ENCODE measurements around the gene SDK2.

The SDK2 gene

DNA sequence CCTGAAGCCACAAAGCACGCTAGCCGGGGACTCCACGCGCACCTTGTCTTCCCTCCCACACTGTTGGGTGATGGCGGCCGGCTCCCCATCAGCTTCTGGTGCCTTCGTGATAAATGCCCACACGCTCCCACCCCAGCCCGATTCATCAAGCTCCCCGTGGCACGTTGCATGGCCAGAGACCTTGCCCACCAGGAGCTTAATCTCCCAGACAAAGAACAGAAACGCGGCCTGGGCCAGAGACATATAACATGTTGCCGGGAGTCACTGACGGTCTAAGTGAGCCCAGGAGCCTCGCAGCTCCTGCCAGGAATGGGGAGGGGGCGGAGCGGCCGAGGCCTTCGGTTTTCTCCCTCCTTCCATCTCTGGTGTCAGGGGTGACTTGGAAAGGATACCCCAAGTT, 93.1 kb downstream of the SDK2 start:
- DNase-seq = no peak

DNA sequence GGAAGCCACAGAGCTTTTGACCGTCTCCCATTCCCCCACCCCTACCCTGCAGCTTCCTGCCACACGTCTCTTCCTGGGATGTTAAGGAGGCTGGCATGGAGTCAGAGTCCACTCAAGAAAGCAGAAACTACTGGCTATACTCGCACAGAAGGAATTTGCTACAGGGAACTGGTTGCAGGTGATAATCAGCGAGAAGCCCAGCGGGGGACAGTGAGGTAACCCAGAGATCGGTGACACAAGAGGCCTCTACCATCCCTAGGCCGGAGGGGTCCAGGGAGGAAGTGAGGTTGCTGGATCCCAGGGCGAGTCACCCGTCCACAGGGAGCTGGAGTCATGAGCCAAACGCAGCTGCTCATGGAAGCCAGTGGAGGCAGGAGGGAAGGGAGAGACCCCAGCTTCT, 93.7 kb downstream of the SDK2 start:
- no peak for DNase-seq

DNA sequence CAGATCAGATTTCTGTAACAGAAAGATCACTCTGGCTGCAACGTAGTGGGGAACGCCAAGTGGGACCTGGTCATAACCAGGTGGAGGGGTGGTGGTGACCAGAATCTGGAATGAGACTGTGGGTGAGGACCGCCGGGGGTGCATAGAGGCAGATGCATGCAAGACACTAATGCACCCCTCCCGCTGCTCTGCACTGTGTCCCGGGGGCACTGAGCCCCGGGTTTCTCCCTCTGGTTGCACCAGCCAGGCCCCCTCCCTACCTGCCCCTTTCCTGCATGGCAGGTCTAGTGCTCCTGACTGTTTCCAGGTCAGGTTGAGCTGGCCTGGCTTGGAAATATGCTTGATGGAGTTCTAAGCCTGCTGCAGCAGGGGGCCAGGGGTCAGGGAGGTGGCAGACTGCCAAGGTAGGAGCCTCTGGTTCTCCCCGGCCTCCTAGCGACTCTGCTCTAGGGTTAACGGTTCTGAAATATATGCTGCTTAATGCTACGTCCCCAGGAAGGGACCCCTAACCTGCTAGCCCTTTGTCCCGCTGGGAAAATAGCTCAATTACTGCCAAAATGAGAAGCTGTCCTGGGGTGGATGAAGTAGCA, 94.3 kb downstream of the SDK2 start:
- no peak for DNase-seq

DNA sequence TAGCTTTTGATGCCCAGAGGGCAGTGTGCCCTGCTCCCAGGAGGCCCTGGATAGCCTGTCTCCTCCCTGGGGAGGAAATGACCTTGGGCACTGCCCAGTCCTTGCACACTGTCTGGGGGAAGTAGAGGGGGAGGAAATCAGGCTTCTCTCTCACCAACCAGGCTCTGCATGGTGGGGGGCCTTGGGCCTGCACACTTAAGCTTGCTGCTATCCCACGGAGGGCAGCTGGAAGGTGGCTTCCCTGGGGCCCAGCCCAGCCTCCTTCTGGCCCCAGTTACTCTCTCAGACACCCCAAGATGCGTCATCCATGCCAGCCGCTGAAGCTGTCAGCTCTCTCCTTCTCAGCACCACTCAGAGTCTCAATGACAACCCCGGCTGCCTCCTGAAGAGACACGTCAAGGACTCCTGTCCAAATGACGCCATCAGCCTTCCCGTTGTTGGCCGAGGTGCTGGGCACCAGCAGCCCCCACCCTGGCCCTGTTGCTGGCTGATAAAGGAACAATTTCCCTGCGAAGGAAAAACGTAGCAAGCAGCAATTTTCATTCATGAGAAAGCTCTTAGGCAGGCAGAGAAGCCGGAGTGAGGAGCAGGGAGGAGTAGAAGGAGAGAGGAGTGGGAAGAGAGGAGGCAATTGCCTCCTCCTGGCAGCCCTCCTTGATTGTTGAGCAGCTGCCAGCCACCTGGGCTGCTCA, 95.5 kb downstream of the SDK2 start:
- no peak for DNase-seq

DNA sequence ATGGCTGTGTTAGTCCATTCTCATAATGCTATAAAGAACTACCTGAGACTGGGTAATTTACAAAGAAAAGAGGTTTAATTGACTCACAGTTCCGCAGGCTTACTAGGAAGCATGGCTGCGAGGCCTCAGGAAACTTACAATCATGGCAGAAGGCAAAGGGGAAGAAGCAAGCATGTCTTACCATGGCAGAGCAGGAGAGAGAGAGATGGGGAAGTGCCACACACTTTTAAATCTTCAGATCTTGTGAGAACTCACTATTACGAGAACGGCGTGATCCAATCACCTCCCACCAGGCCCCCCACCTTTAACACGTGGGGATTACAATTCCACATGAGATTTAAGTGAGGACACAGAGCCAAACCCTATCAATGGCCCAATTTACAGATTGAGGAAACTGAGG, 96.5 kb downstream of the SDK2 start:
- no peak for DNase-seq

DNA sequence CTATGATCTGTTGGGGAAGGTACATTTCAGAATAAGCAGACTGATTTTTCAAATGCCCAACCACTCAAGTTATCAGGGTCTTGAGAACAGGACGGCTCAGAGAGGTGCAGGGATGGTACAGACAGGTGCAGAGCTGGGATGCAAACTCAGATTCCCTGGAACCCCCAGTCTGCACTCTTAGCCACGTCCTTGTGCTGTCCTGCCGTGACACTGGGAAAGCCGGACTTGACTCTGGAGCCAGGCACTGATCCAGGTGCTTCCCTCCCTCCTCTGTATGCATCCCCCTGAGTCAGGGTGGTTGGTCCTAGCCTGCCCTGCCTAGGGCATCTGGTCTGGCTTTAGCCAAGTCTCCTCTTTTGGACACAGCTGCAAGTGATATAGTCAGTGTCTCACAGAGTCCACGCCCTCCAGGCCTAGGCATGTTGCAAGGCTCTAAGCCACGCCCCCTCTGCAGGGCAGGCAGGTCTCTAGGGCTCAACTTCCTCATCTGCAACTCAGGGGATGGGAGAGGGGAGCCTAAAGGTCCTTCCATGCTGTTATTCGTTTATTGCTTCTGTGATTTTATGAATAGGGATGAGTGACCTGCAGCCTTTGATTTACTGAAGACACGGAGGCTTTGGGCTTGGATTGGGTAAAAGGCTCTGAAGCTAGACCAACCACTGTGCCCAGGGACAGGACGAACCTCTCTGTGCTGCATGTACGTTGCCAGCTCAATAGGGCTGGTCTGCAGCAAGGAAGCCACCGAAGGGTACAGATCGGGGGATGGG, 97.3 kb downstream of the SDK2 start:
- peak in 1 of 5 experiments; percentile 71 for DNase-seq

DNA sequence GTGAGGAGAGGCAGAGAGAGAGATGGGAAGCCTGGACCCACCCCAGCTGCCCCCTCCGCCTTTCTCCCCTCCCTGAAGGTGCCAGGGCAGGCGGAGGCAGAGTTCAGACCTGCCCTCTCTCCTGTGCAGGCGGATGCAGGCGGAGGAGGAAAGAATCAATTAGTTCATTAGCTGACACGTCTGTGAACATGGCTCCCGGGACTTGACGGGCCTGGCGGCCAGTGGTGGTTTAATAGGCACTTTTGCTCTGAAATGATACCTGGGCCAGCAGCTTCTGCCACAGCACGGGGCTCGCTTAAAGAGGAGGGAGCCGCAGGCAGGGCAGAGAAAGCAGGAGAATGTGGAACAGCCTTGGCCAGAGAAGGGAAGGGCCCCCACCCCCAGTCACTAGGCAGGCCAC, 98.1 kb downstream of the SDK2 start:
- no peak for DNase-seq

DNA sequence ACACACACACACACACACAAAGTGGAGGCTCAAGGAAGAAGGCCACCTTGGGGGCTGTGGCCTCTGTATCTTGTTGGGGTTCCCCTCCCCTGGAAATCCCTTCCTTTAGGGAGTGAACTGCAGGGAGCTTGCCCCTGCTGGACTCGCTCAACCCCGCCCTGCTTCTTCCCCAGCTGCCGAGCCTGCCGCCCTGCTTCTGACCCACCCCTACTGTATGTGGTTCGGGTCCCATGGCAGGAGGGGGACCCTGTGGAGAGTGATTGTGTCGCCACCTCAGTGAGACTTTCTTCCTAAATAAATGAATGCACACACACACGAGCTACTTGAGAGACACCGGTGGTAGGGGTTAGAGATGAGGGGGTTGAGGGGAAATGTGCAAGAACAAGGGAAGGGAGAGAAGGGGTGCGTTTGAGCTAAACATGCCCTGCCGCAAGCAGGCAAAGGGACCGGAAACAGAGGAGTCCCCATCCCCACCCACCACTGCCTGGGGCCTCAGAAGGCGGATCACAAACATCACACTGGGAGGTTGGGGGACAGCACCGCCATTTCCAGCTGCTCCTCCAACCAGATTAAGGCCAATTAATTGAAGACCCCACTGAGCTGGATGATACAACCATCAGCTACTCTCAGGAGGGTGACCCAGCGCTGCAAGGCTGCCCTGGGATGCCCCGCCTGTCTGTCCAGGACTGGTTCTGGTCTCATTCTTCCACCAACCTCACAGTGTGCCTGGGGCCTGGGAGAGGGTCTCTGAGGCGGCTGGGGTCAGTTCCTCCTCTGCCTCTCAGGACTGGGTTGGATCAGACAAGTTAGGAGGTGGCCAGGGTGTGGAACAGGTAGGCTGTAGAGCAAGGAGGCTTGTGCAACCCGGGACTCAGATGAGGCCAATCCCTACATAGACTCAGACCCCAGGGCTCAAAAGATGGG, 98.9 kb downstream of the SDK2 start:
- no peak for DNase-seq

DNA sequence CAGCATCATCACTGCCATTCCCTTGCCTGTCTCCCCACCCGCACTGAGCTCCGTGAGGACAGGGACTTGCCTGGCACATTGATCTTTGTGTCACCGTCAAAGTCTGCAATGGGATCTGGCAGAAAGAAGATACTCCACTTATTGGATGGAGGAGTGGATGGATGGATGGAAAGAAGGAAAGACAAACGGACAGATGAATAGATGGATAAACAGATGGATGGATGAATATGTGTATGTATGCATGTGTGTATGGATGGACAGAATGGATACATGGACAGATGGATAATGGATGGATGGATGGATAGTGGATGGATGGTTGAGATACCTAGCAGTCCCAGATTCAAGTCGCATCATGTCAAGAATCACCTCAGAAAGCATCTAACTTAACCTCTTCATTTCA, 99.9 kb downstream of the SDK2 start:
- no peak for DNase-seq

DNA sequence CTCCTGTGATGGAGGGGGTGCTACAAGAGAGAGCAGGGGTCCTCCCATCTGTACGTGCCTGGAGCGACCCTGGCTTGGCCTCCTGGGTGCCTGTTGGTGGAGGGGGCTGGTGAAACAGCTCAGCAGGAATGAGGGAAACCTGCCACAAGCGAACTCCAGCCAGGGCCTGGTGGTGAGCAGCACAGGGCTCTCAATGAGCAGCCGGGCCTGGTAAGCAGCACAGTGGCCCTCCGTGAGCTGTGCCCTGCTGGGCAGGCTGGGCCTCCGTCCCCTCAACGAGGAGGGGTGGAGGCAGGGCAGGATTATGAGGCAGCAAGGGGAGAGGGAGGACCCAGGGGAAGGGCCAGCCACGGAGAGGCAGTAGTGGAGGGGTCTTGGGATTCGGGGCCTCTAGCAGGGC, 101.9 kb downstream of the SDK2 start:
- no peak for DNase-seq

DNA sequence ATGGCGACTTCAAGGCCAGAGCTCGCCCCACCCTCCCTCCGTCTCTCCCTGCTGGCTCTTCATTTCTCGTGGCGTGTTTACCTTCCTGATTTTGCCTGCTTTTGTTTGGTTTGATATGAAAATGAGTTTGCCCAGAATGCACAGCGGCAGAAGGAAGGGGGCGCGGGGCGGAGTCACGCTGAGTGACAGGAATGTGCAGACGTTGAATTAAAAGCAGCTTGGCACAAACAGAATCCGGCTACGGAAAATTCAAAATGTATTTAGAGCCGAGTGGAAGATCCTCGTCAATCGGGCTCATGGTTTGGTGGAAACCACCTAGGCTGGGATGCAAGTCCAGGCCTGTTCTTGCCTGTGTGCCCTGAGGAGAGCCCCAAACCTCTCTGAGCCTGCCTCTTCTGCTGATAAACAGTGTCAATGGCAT, 102.7 kb downstream of the SDK2 start:
- no peak for DNase-seq

DNA sequence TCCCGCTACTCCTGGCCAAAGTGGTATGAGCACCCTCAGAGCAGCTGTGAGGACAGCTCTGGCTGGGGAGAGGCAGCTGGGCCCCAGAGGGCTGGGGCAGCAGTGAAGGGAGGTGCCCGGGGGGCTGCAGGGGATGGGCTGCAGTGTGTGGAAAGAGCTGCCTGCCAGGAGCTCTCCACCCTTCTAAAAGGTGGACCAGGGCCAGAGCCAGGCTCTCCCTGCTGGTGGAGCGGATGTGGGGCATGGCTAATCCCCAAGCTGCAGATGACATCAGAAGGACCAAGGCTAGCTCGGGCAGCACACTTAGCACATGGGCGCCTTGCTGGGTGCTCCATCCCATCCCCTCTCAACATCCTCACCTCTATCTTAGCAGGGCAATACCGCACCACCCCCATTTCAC, 103.1 kb downstream of the SDK2 start:
- DNase-seq = no peak

DNA sequence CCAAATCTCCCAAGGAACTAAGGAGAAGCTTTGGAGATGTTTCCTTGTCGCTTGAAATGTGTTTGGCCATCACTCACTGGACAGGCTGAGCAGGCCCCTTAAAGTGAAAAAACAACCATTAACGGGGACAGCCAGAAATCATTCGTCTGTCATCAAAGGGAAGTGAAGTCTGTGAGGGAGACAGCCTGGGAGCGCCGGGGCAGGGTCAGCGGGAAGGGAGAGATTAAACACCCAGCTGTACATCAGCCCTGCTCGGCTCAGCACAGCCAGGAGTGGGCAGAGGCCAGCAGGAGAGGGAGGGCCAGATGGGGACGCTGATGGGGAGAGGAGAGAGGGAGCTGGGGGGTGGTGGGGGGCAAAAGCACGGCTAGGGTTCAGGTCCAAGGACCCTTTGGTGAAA, 105.1 kb downstream of the SDK2 start:
- no peak for DNase-seq

DNA sequence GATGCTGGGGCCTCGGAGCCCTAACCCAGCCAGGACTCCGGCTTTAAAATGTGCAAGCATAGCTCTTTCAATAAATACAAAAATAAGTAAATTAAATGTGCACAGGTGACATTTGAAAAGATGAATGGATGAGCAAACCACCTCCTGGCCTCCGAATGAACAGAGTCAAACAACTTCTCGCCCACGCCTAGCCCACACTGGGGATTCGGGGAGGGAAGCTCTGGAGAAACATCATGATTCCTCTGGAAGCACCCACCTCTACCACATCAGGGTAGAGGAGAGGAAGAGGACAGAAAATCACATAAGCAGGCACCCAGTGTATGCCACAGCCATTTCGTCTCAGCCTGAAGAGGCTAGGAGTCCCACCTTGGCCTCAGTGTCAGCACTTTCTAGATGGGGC, 105.8 kb downstream of the SDK2 start:
- DNase-seq = no peak

DNA sequence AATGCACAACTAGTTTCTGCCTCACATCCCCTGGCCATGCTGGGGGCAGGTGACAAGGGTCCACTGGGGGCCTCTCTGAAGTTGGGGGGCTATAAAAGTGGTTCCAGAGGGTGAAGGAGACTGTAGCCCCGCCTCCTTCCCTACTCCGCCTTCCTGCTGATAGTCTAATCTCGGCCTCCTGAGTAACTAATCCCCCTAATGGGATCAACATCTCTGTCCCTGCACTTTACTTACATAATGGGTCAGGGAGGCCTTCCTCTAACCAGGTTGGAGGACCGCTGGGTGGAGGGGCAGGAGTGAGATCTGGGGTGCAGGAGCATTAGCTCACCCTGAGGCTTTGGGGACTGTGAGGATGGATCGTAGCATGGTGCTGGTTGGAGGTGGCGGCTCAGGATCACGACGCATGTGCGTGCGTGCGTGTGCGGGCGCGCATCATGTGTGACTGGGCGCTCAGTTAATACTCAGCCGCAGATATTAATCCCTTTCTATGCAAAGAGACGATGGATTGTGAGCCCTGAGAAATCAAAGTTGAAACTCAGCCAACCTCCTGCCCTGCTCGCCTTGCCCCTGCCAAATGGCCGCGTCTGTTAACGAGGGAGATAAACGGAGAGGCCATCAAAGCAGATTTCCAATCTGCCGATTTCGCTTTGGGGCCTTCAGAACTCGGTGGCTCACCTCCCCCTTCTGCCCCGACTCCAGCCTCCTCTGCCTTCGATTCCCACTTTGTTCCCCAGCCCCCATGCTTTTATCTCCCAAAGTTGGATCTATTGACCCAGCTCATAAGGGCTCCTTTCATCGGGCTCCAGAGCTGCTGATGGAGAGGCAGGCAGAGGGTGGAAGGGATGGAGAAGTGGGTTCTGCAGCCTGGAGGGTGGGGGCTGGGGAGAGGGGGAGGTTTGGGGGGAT, 107.3 kb downstream of the SDK2 start:
- DNase-seq = no peak

DNA sequence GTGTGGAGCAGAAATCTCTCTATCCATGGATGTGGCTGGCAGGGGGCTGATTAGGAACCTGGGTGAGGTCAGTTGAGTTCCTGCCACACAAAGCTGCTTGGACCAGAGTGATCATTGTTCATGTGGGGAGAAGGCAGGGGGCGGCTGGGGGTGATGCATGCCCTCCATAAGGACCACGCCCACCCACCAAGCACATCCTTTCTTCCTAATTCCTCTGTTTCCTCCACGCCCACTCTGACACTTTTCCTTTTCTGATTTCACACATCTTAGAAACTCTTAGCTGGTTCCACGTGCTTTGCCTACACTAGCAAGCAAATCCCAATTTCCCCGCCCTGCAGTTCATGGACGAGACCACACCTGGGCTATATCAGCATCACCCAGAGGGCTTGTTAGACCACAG, 108.5 kb downstream of the SDK2 start:
- no peak for DNase-seq

DNA sequence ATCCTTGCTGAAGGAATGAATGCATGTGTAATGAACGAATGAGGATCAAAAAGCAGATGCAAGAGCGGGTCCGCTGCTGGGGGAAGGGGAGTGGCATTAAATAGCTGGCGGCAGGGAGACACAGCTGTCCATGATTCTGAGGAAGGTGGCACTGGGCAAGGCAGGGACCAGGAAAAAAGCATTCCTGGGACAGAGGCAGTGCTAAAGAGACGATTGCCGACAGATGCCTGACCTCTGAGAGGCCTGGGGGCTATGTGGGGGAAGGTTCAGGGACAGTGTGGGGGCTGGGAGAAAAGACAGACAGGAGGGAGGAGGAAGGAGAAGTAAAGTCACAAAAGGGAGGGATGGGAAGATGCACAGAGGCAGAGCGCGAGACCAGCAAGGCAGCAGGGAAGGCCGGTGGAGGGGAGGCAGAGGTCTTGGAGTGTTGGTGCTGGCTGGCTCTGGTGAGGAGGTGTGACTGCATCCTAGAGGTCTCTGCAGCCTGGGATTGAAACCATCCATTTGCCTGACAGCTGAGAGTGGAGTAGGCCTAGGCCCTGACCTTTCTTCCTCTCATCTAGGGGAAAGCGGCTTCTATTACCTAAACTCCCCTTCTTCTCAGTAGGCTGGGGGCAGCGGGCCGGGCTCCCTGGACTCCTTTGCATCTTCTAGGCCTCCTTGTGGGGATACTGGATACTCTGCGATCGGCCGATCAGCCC, 109.9 kb downstream of the SDK2 start:
- no peak for DNase-seq

DNA sequence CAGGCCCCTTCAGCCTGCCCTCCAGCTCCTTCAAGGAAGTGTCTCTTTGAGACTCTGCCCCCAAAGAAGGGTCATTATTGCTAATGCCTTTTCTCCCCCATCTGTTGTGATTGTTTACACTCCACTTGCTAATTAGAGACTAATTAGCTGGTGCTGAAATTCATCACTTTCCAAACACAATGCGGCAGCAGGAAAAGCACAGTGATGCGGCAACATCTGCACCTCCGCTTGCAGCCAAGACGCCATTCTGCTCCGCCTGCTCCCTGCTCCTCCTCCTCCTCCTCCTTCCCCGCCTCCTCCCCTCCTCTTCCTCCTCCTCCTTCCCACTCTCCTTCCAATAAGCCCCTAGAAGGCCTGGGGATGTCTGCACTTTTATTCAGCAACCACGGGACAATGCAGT, 110.5 kb downstream of the SDK2 start:
- DNase-seq = no peak

DNA sequence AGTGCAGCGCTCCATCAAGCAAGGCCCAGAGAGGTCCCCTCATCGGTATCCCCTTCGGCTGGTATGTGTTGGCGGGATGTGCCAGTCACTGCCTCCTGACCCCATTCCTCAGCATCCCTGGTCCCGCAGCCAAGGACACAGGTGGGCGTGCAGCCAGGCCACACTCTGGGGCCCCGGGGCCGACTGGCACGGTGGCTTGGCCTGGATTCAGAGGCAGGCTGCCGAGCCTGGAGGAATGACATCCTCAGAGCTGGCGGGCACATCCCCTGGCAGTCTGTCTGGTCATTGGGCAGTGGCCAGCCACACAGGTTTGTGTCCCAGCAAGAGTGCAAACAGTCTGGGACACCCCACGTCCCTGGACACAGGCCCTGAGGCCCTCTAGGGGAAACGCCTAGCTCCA, 111.1 kb downstream of the SDK2 start:
- no peak for DNase-seq

DNA sequence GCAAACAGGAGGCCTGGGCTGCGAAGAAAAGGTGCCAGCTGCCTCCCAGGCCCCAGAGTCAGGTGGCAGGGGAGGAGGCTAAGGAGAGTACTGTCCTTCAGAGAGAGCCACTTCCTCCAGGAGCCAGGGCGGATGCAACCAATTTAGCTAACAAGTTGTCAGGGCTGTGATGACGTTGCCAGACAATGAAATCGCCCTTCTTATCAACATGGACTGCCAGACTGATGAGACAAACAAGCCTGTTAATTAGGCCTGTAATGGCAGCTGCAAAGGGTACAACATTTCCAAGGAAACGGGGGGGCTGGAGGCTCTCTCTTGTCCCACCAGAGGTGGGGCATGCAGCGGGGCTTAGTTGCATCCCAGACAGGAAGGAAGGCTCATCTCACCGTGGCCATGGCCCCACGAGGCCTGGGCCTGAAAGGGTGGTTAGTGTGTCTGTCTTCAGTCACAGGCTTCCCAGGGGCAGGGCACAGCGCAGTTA, 111.8 kb downstream of the SDK2 start:
- no peak for DNase-seq

DNA sequence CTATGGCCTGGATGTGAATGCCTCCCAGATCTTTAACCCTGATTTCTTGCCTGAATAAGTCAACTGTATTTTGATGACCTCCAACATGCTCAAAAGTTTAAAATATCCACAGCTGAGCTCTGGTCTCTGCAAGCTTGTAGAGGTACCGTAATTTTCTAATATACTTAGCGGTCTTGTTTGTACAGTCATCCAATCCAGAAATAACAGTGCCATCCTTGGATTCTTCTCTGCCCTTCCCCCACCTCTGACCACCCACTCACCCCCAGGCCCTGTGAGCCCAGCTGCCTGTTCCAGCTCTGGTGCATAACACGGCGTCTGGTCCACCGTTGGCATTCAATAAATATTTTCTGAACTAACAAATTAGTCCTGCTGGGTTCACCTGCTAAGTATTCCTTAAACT, 113.1 kb downstream of the SDK2 start:
- no peak for DNase-seq
